Epithelial cell of proximal tubule (primary cell): ENCODE results near the gene SPATA46. TPM values are rescaled to one million over a fixed set of nuclear protein-coding genes. Genes with fewer than 3 reads are reported as not detected.

Experiments used
- DNase-seq: peaks from one replicate; pipeline ENCODE4 v3.0.0-alpha.2; 2011; ENCODE audit warnings: low read depth
- H3K4me3 ChIP-seq: 2 replicates; pipeline ENCODE4 v1.5.1; 2011; ENCODE audit warnings: low read depth, mild to moderate bottlenecking, low read length
- CTCF ChIP-seq: conservative IDR thresholded peaks from 2 replicates; pipeline ENCODE4 v1.5.1; 2012; ENCODE audit warnings: low read depth, mild to moderate bottlenecking, low read length
- total RNA-seq: library from RNA; depleted of rRNA; stranded (reverse); fragments of >200 nt; gene quantifications from 2 replicates; pipeline ENCODE4 v1.2.3, GENCODE V29; 2015

The SPATA46 gene
- total RNA-seq, 1 donor from 2014 or later, result not detected

- no peak for DNase-seq
- H3K4me3 ChIP-seq, result no peak overlapping the region
- no peak for TF ChIP-seq CTCF
Measured at GRCh38 chr1:162361349-162361748, 15.3 kb downstream of the SPATA46 start.

- H3K4me3 ChIP-seq, result no peak overlapping the region
- no peak for TF ChIP-seq CTCF
- DNase-seq, result no peak
Measured at GRCh38 chr1:162360874-162361260, 15.8 kb downstream of the SPATA46 start.

GRCh38 chr1:162360237-162360873 lies 16.3 kb downstream of the SPATA46 start:
- no peak for DNase-seq
- no peak overlapping the region for H3K4me3 ChIP-seq
- TF ChIP-seq CTCF, result no peak

- TF ChIP-seq CTCF, result no peak
Measured at GRCh38 chr1:162359523-162360236, 17.0 kb downstream of the SPATA46 start.

GRCh38 chr1:162358928-162359327 lies 17.7 kb downstream of the SPATA46 start:
- no peak for TF ChIP-seq CTCF
- no peak overlapping the region for H3K4me3 ChIP-seq
- no peak for DNase-seq

More at GRCh38 chr1:162359523-162360236, 17.0 kb downstream of the SPATA46 start:
- no peak overlapping the region for H3K4me3 ChIP-seq
- no peak for DNase-seq

GRCh38 chr1:162357681-162358266 lies 18.9 kb downstream of the SPATA46 start:
- no peak overlapping the region for H3K4me3 ChIP-seq
- peak; percentile 1 for DNase-seq
- peak; percentile 69 for TF ChIP-seq CTCF
